Thymus (tissue), 11 donors: ENCODE results near the gene SELPLG. TPM values are rescaled to one million over a fixed set of nuclear protein-coding genes. Genes with fewer than 3 reads are reported as not detected.

ENCODE experiments used
- DNase-seq, 9 donors: peaks; one replicate each; pipeline ENCODE4 v3.0.0-alpha.2; 2013; ENCODE audit warnings: low spot score in 9 of 9, low read depth in 6 of 9, missing footprints in 1 of 9
- H3K27ac ChIP-seq, 2 donors: one replicate each; pipeline ENCODE4 v1.5.1; 2013; ENCODE audit warnings: control low read depth in 1 of 2, low read depth in 1 of 2, low read length in 1 of 2, mild to moderate bottlenecking in 1 of 2, moderate library complexity in 1 of 2
- H3K27me3 ChIP-seq, 2 donors: one replicate each; pipeline ENCODE4 v1.5.1; 2013; ENCODE audit warnings: low read length in 1 of 2; ENCODE audit not compliant: control insufficient read depth in 2 of 2, insufficient read depth in 1 of 2
- H3K36me3 ChIP-seq, 2 donors: one replicate each; pipeline ENCODE4 v1.5.1; 2013; ENCODE audit warnings: low read length in 1 of 2, mild to moderate bottlenecking in 1 of 2, moderate library complexity in 1 of 2; ENCODE audit not compliant: control insufficient read depth in 2 of 2, insufficient read depth in 2 of 2
- H3K4me1 ChIP-seq, 2 donors: one replicate each; pipeline ENCODE4 v1.5.1; 2013; ENCODE audit warnings: low read length in 2 of 2; ENCODE audit not compliant: control insufficient read depth in 2 of 2, insufficient read depth in 2 of 2
- H3K4me3 ChIP-seq, 2 donors: one replicate each; pipeline ENCODE4 v1.5.1; 2013; ENCODE audit warnings: low read length in 2 of 2, control low read depth in 1 of 2, mild to moderate bottlenecking in 1 of 2
- H3K9me3 ChIP-seq, 2 donors: one replicate each; pipeline ENCODE4 v1.5.1; 2013; ENCODE audit warnings: low read length in 1 of 2, mild to moderate bottlenecking in 1 of 2; ENCODE audit not compliant: control insufficient read depth in 2 of 2, insufficient read depth in 1 of 2
- WGBS: extraction: QIAGEN DNeasy Blood & Tissue Kit; methylation state at CpG from one replicate; pipeline ENCODE4 v1.1.7; 2013; 5-methylcytosine and 5-hydroxymethylcytosine counted together
- polyA plus RNA-seq: library from polyadenylated mRNA; stranded (reverse); fragments of 200-250 nt; gene quantifications from one replicate; pipeline ENCODE4 v1.2.3, GENCODE V29; 2013
- total RNA-seq: library from RNA; stranded (reverse); fragments of 120-200 nt; gene quantifications from one replicate; pipeline ENCODE4 v1.2.4, GENCODE V29; 2013
- donor health status: healthy.

SELPLG gene
- total and polyA plus RNA-seq, 2 donors: 28.0 to 69.6 TPM

- peaks cover 25 to 27% of the 10 kb centered on the region in 2 donors for H3K36me3 ChIP-seq
- peaks cover 40 to 57% of the 10 kb centered on the region in 2 donors for H3K4me1 ChIP-seq
- no peaks in the 10 kb centered on the region for H3K27me3 ChIP-seq
- no peak for DNase-seq
- WGBS: 94% methylated on average over 8 of the region's 8 CpGs
- no peak overlapping the region for H3K4me3 ChIP-seq
- no peak overlapping the region for H3K27ac ChIP-seq
- H3K9me3 ChIP-seq: peaks cover 0 to 12% of the 10 kb centered on the region in 2 donors
Measured at GRCh38 chr12:108627134-108627920, 6.4 kb downstream of the SELPLG start.

GRCh38 chr12:108625228-108625627, 8.5 kb downstream of the SELPLG start:
- Histone ChIP-seq H3K27me3 (no peaks in the 10 kb centered on the region), H3K4me1 (peaks cover 24 to 36% of the 10 kb centered on the region in 2 donors), H3K4me3 (no peak overlapping the region), H3K36me3 (peaks cover 29 to 39% of the 10 kb centered on the region in 2 donors), H3K9me3 (peaks cover 0 to 10% of the 10 kb centered on the region in 2 donors), H3K27ac (no peak overlapping the region)
- DNase-seq: no peak
- 95% methylated on average over 3 of the region's 3 CpGs for WGBS

GRCh38 chr12:108623577-108623976, 10.1 kb downstream of the SELPLG start:
- peaks cover 26 to 42% of the 10 kb centered on the region in 2 donors for H3K36me3 ChIP-seq
- no peak overlapping the region for H3K27ac ChIP-seq
- H3K27me3 ChIP-seq: no peaks in the 10 kb centered on the region
- H3K4me3 ChIP-seq: no peak overlapping the region
- 98% methylated on average over 8 of the region's 8 CpGs for WGBS
- H3K4me1 ChIP-seq: peaks cover 12 to 22% of the 10 kb centered on the region in 2 donors
- H3K9me3 ChIP-seq: peaks cover 0 to 10% of the 10 kb centered on the region in 2 donors
- no peak for DNase-seq

DNA sequence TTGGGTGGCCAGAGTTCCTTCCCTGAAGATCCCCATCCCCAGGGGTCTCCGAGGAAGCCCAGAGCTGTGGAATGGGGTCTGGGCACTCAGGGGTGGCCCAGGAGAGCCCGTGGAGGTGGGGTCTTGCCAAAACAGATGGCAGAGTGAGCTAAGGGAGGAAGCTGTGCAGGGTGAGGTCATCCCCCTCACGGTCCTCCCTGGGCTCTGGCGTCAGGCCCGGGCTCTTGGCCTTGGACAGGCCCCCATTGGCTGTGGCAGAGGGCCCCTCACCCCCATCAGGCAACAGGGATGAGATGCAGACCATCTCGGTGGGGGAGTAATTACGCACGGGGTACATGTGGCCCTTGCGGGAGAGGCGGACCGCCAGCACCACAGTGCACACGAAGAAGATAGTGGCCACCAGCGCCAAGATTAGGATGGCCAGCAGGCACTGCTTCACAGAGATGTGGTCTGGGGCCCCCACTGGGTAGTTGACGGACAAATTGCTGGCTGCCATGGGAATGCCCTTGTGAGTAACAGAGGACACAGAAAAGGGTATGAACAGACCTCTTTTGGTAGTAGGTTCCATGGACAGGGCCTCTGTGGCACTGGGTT, 10.7 kb downstream of the SELPLG start:
- Histone ChIP-seq H3K4me3 (no peak overlapping the region), H3K4me1 (peaks cover 12 to 22% of the 10 kb centered on the region in 2 donors), H3K27me3 (no peaks in the 10 kb centered on the region), H3K27ac (no peak overlapping the region), H3K9me3 (peaks cover 0 to 6% of the 10 kb centered on the region in 2 donors), H3K36me3 (peaks cover 24 to 42% of the 10 kb centered on the region in 2 donors)
- DNase-seq: no peak
- WGBS: 98% methylated on average over 14 of the region's 14 CpGs

DNA sequence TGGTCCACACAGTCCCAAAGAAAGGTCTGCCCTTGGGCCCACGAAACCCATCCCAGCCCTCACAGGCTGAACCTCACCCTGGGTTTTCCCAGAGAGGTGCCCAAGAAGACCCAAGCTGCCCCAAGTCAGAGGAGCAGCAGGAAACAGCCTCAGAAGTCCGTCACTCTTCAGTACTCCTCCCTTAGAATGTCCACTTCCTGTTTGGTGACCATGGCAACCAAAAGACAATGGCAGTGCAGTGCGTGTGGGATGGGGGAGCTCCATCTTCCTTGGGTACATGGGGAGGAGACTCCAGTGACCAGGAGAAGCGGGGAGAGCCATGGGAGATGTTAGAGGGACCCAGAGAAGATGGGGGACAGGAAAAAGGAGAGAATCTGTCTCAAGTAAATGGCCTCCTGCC, 11.3 kb downstream of the SELPLG start:
- peaks cover 0 to 6% of the 10 kb centered on the region in 2 donors for H3K9me3 ChIP-seq
- WGBS: 87% methylated on average over 4 of the region's 4 CpGs
- no peaks in the 10 kb centered on the region for H3K27me3 ChIP-seq
- H3K4me3 ChIP-seq: no peak overlapping the region
- peaks cover 24 to 41% of the 10 kb centered on the region in 2 donors for H3K36me3 ChIP-seq
- peak overlapping the region in 1 of 2 donors; percentile 37 for H3K27ac ChIP-seq
- DNase-seq: no peak
- peaks cover 14 to 22% of the 10 kb centered on the region in 2 donors for H3K4me1 ChIP-seq

DNA sequence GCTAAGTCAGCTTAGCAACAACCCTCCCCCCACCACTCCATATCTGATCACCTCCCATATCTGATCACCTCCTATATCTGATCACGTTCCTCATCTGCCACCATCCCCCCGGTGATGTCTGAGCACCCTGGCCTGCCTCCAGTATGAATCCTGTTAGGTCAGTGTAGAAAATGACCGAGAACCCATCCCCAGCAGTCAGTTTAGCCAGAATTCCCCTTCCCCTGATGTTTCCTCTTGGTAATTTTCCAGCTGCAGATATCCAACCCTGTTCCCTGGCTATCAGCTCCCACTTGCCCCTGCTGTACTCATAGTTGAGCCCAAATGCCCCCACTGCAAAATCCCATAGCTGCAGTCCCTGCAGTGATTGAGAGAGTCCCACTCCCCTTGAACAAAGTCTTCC, 12.5 kb downstream of the SELPLG start:
- H3K4me1 ChIP-seq: peaks cover 21 to 27% of the 10 kb centered on the region in 2 donors
- H3K27ac ChIP-seq: no peak overlapping the region
- DNase-seq: no peak
- H3K4me3 ChIP-seq: no peak overlapping the region
- WGBS: 95% methylated on average over 3 of the region's 3 CpGs
- peaks cover 24 to 34% of the 10 kb centered on the region in 2 donors for H3K36me3 ChIP-seq
- H3K9me3 ChIP-seq: peaks cover 0 to 10% of the 10 kb centered on the region in 2 donors
- H3K27me3 ChIP-seq: no peaks in the 10 kb centered on the region

- WGBS: 98% methylated on average over 10 of the region's 10 CpGs
- Histone ChIP-seq H3K4me1 (peaks cover 21 to 28% of the 10 kb centered on the region in 2 donors), H3K9me3 (peaks cover 0 to 14% of the 10 kb centered on the region in 2 donors), H3K27me3 (no peaks in the 10 kb centered on the region), H3K4me3 (no peak overlapping the region), H3K27ac (no peak overlapping the region), H3K36me3 (peaks cover 24 to 34% of the 10 kb centered on the region in 2 donors)
- no peak for DNase-seq
Measured at GRCh38 chr12:108620236-108620879, 13.3 kb downstream of the SELPLG start.

DNA sequence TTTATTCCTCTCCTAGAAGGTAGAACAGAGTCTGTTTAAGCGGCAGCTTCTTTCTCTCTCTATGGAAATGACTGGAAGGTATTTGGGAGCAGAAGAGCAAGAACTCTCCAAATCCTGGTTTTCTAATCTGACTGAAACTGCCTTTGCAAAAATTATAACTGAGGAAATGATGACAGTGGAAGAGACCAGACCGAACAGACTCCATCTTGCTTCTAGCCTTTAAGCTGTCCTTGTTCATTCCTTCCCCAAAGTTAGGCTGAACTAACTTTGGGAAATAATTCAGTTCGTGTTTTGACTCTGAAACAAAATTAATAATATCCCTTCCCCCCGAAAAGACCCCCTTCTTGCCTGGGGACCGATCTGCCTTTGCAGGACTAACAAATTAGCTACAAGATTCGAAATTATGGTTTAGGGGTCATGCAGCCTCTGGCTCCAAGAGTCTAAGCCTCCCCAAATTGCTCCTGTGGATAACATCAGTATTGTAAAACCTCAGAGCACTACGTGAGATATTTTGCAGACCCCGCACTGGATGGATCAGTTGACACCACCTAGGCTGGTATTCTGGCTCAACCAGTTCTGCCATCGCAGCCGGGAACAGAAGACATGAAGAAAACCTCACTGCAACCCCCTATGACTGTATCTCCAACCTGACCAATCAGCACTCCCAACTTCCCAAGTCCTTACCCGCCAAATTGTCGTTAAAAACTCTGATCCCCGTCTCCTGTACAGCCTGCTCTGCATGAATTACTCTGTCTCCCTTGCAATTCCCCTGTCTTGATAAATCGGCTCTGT, 14.1 kb downstream of the SELPLG start:
- Histone ChIP-seq H3K27me3 (no peaks in the 10 kb centered on the region), H3K9me3 (peaks cover 0 to 14% of the 10 kb centered on the region in 2 donors), H3K36me3 (peaks cover 24 to 34% of the 10 kb centered on the region in 2 donors), H3K4me3 (no peak overlapping the region), H3K4me1 (peaks cover 21 to 28% of the 10 kb centered on the region in 2 donors), H3K27ac (no peak overlapping the region)
- 94% methylated on average over 14 of the region's 14 CpGs for WGBS
- DNase-seq: no peak
